Measurements from ENCODE around the gene SERINC2.

Gene SERINC2

GRCh38 chr1:31437433-31438037 lies 24.5 kb downstream of the SERINC2 start:
- DNase-seq (ENCODE audit: low read depth, low spot score): no peak
- CTCF ChIA-PET: interaction anchor here (1.4 to 1.7 kb wide), 2 partner anchors 17 to 111 kb away, joined by 3 to 5 read pairs; no protein-coding TSS in a partner anchor
- H3K4me3 ChIP-seq (ENCODE audit: low read depth, low read length): no peak overlapping the region
- TF ChIP-seq CTCF (IDR thresholded peaks at IDR 0.05; ENCODE audit: insufficient read depth, low read length, missing control alignments): no peak
- POLR2A ChIA-PET: no interaction called here

DNA sequence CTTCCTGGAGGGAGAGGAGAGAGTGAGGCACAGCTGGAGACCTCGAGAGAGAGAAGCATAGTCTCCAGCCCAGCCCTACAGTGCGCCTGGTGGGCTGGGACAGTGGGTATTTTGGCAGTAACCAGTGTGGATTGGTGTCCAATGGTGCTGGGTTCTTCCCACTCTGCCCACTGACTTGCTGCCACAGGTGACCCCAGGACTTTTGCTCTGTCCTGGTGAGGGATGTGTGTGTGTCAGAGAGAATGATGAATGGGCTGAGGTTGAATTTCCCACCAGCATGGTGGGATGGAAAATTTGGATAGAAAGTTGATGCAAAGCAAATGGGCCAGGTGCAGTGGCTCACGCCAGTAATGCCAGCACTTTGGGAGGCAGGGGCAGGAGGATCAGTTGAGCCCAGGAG lies 26.3 kb downstream of the SERINC2 start:
- POLR2A ChIA-PET: no interaction called here
- DNase-seq (ENCODE audit: low read depth, low spot score): no peak
- TF ChIP-seq CTCF (IDR thresholded peaks at IDR 0.05; ENCODE audit: insufficient read depth, low read length, missing control alignments): no peak
- no peak overlapping the region for H3K4me3 ChIP-seq (ENCODE audit: low read depth, low read length)
- CTCF ChIA-PET: interaction anchor here (1.0 to 2.4 kb wide), 2 partner anchors 17 to 19 kb away, joined by 3 to 6 read pairs; no protein-coding TSS in a partner anchor

- POLR2A ChIA-PET: no interaction called here
Measured at GRCh38 chr1:31441073-31441472, 28.1 kb downstream of the SERINC2 start.

DNA sequence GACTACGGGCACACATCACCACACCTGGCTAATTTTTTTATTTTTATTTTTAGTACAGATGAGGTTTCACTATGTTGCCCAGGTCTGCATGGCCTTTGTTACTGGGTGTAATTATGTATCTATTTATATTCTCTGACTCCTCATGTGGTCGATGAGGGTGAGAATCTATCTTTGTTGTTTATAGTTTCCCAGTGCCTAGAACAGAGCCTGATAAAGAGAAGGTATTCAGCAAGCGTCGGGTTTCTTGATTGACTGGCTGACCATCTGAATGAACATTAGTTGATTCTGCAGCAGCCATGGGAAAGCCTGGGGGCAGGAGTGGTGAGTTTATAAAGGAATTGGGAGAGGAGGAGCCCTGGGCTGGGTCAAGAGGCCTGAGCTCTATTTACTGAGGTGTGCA lies 28.5 kb downstream of the SERINC2 start:
- ChIA-PET POLR2A (no interaction called here), CTCF (interaction anchor here (1.2 to 2.4 kb wide), 2 partner anchors 8 to 19 kb away, joined by 4 to 6 read pairs; no protein-coding TSS in a partner anchor)
- H3K4me3 ChIP-seq (ENCODE audit: low read depth, low read length): no peak overlapping the region

More at GRCh38 chr1:31441073-31441472, 28.1 kb downstream of the SERINC2 start:
- no peak overlapping the region for H3K4me3 ChIP-seq (ENCODE audit: low read depth, low read length)
- no peak for TF ChIP-seq CTCF (IDR thresholded peaks at IDR 0.05; ENCODE audit: insufficient read depth, low read length, missing control alignments)
- DNase-seq (ENCODE audit: low read depth, low spot score): no peak
- CTCF ChIA-PET: interaction anchor here (1.2 to 2.4 kb wide), 2 partner anchors 9 to 19 kb away, joined by 4 to 6 read pairs; no protein-coding TSS in a partner anchor

DNA sequence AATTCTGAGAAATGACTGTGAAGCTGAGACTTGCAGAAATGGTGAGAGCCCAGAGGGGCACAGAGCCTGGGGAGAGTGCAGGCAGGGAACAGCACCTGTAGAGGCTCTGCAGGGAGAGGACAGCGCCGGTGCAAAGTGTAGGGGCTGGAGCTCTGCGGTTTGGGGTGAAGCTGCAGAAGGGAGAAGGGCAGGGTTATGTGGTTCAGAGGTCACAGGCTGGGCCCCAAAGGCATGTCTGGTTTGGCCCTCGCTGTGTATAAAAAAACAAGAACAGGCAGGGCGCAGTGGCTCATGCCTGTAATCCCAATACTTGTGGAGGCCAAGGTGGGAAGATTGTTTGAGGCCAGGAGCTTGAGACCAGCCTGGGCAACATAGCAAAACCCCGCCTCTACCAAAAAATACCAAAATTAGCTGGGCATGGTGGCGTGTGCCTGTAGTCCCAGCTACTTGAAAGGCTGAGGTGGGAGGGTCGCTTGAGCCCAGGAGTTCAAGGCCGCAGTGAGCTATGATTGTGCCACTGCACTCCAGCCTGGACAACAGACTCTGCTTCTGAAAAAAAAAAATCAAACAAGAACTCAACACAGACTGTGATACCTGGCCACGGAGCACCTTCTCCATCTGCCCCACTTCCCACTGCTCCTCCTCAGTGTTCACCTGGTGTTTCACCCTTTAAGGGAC lies 29.1 kb downstream of the SERINC2 start:
- H3K4me3 ChIP-seq (ENCODE audit: low read depth, low read length): no peak overlapping the region
- CTCF ChIA-PET: interaction anchor here (1.2 kb wide), 1 partner anchor 8 kb away, joined by 4 read pairs; no protein-coding TSS in a partner anchor

More for the DNA sequence above, 28.5 kb downstream of the SERINC2 start:
- no peak for DNase-seq (ENCODE audit: low read depth, low spot score)
- TF ChIP-seq CTCF (IDR thresholded peaks at IDR 0.05; ENCODE audit: insufficient read depth, low read length, missing control alignments): no peak

More for the DNA sequence above, 29.1 kb downstream of the SERINC2 start:
- POLR2A ChIA-PET: no interaction called here
- TF ChIP-seq CTCF (IDR thresholded peaks at IDR 0.05; ENCODE audit: insufficient read depth, low read length, missing control alignments): no peak
- DNase-seq (ENCODE audit: low read depth, low spot score): no peak
